ENCODE measurements around the gene ABCB8. TPM values are rescaled to one million over a fixed set of nuclear protein-coding genes. Genes with fewer than 3 reads are reported as not detected.
A peak's percentile ranks its signal among the peaks of the same experiment; 100 is the strongest.

Gene ABCB8
- total and polyA plus RNA-seq, 9 of the 15 experiments (the other 6 are each of a cell fraction or from before 2014, with no cell fraction given) = 7.6 to 106 (median 36.3) TPM

GRCh38 chr7:151080522-151081169, 52.4 kb downstream of the ABCB8 start, which contains the start of gene FASTK (continued):
- TF ChIP-seq AFF4 (CRISPR knock-in tag; IDR thresholded peaks at IDR 0.05) (peak; percentile 60; the same call in 1 of the 2 replicates), TAF7 (tag; IDR thresholded peaks at IDR 0.05) (peak; percentile 94), XRCC5 (IDR thresholded peaks at IDR 0.05; ENCODE audit: low read depth, low read length) (0 out of 2 replicates have a peak, but pooled peaks have one; percentile 28), ATF2 (CRISPR knock-in tag; IDR thresholded peaks at IDR 0.05) (no peak; the same call in 1 of the 2 replicates), ZNF23 (CRISPR knock-in tag; IDR thresholded peaks at IDR 0.05) (no peak), ZNF408 (CRISPR knock-in tag; IDR thresholded peaks at IDR 0.05; ENCODE audit: low read depth) (no peak), FOXJ2 (tag; IDR thresholded peaks at IDR 0.05) (peak; percentile 15; the same call in 1 of the 2 replicates), CEBPG (CRISPR knock-in tag; IDR thresholded peaks at IDR 0.05) (no peak), CEBPG (tag; conservative IDR thresholded peaks at IDR 0.05 in 1 of 2, IDR thresholded peaks at IDR 0.05 in 1 of 2) (no peak), NCOA1 (IDR thresholded peaks at IDR 0.05; ENCODE audit: low read depth) (no peak), TCFL5 (CRISPR knock-in tag; conservative IDR thresholded peaks at IDR 0.05) (no peak), GTF2B (IDR thresholded peaks at IDR 0.05; ENCODE audit: extremely low read depth, insufficient read length) (no peak), ZNF212 (CRISPR knock-in tag; IDR thresholded peaks at IDR 0.05) (peak; percentile 22; the same call in 1 of the 2 replicates), EZH2 (IDR thresholded peaks at IDR 0.05; ENCODE audit: borderline replicate concordance, low read depth, low read length) (no peak), BRCA1 (IDR thresholded peaks at IDR 0.05) (no peak), BRCA1 (CRISPR knock-in tag; IDR thresholded peaks at IDR 0.05) (no peak), POU5F1 (IDR thresholded peaks at IDR 0.05; ENCODE audit: borderline replicate concordance, low read depth, low read length, partially characterized antibody) (peak; percentile 19), MLLT1 (IDR thresholded peaks at IDR 0.05) (peak; percentile 27 to 69; a peak in 3 of 4 replicates), ZNF764 (CRISPR knock-in tag; IDR thresholded peaks at IDR 0.05; ENCODE audit: low read depth) (0 out of 2 replicates have a peak, but pooled peaks have one; percentile 17), ZNF311 (CRISPR knock-in tag; IDR thresholded peaks at IDR 0.05) (no peak), ZNF589 (CRISPR knock-in tag; IDR thresholded peaks at IDR 0.05; ENCODE audit: low read depth) (no peak), NCOR1 (IDR thresholded peaks at IDR 0.05) (no peak)

All from K562 (cell line).